Prostate gland (tissue), 2 donors: ENCODE measurements around the gene CNTRL. TPM values are rescaled to one million over a fixed set of nuclear protein-coding genes. Genes with fewer than 3 reads are reported as not detected.

Experiments
- DNase-seq: peaks from one replicate; pipeline ENCODE4 v3.0.0-alpha.2; 2019; ENCODE audit warnings: low spot score
- H3K27ac ChIP-seq, 2 donors: fragments of 200-600 bp; sonication (generic); 2 replicates each; pipeline ENCODE4 v1.5.1; 2017 to 2019
- H3K27me3 ChIP-seq: fragments of 200-600 bp; sonication (generic); replicated peaks from 2 replicates; pipeline ENCODE4 v1.5.1; 2019; ENCODE audit not compliant: insufficient read depth
- H3K36me3 ChIP-seq, 2 donors: fragments of 200-600 bp; sonication (generic); 1 replicate in 1 of 2; 2 replicates in 1 of 2; pipeline versions ENCODE4 v1.5.1 to v1.8.1; 2017 to 2019
- H3K4me1 ChIP-seq: fragments of 200-600 bp; sonication (generic); replicated peaks from 2 replicates; pipeline ENCODE4 v1.5.1; 2019
- H3K4me3 ChIP-seq, 2 donors: fragments of 200-600 bp; sonication (generic); 2 replicates each; pipeline ENCODE4 v1.5.1; 2017 to 2019
- H3K9me3 ChIP-seq: fragments of 200-600 bp; sonication (generic); 2 replicates; pipeline ENCODE4 v1.5.1; 2017
- CTCF ChIP-seq, 4 experiments: fragments of 200-600 bp in 2 of 4; fragments of 450-650 bp in 2 of 4; sonication (generic) in 2 of 4; IDR thresholded peaks; 1 replicate in 3 of 4; 2 replicates in 1 of 4; pipeline ENCODE4 v1.5.1; 2016 to 2019; ENCODE audit warnings: antibody characterized with exemption in 4 of 4, mild to moderate bottlenecking in 2 of 4, moderate library complexity in 2 of 4
- POLR2A ChIP-seq: fragments of 450-650 bp; IDR thresholded peaks from one replicate; pipeline ENCODE4 v1.6.1; 2016; ENCODE audit warnings: antibody characterized with exemption, mild to moderate bottlenecking
- POLR2AphosphoS5 ChIP-seq: sonication (generic); formaldehyde crosslinking; IDR thresholded peaks from one replicate; pipeline ENCODE4 v1.6.1; 2017; ENCODE audit warnings: antibody characterized with exemption
- WGBS: methylation state at CpG from one replicate; pipeline ENCODE4 v1.1.5; 2018; 5-methylcytosine and 5-hydroxymethylcytosine counted together
- intact Hi-C: fragments of 100-400 bp; cut with DNase I; formaldehyde crosslinking; loops from one replicate; pipeline ENCODE4 v1.14.2; 2022
- total RNA-seq, 2 donors: library from RNA; depleted of rRNA; stranded (reverse); fragments of >200 nt; gene quantifications; one replicate each; pipeline ENCODE4 v1.1.0, GENCODE V29; 2016

The CNTRL gene
- total RNA-seq, 2 donors from 2014 or later: 10.3 to 21.9 TPM

- H3K9me3 ChIP-seq: no peaks in the 10 kb centered on the region
- DNase-seq: no peak
- no peak overlapping the region for H3K4me3 ChIP-seq
- 100% methylated on average over 1 of the region's 1 CpG for WGBS
- H3K4me1 ChIP-seq: no peaks in the 10 kb centered on the region
- TF ChIP-seq CTCF (IDR thresholded peaks at IDR 0.05) (no peak), POLR2AphosphoS5 (no peak), POLR2A (no peak)
- intact Hi-C loops: loop anchor here (5.0 kb wide), 1 partner anchor 75 kb away; no protein-coding TSS in a partner anchor
- no peak overlapping the region for H3K27ac ChIP-seq
- H3K36me3 ChIP-seq: no peaks in the 10 kb centered on the region
- no peaks in the 10 kb centered on the region for H3K27me3 ChIP-seq
These were observed 7.9 kb upstream of the CNTRL start for GRCh38 chr9:121066850-121067249.

GRCh38 chr9:121067640-121068039 is 7.1 kb upstream of the CNTRL start:
- 79% methylated on average over 2 of the region's 2 CpGs for whole genome bisulfite sequencing
- intact Hi-C loops: loop anchor here (5.0 kb wide), 1 partner anchor 75 kb away; no protein-coding TSS in a partner anchor

GRCh38 chr9:121069396-121069795 is 5.4 kb upstream of the CNTRL start:
- no peak for DNase-seq
- Histone ChIP-seq H3K36me3 (no peaks in the 10 kb centered on the region), H3K27me3 (no peaks in the 10 kb centered on the region), H3K4me1 (peaks cover 5% of the 10 kb centered on the region), H3K27ac (no peak overlapping the region), H3K9me3 (no peaks in the 10 kb centered on the region), H3K4me3 (no peak overlapping the region)
- 90% methylated on average over 1 of the region's 1 CpG for WGBS
- no peak for TF ChIP-seq POLR2A
- intact Hi-C loops: loop anchor here (5.0 kb wide), 1 partner anchor 77 kb away; no protein-coding TSS in a partner anchor

More at GRCh38 chr9:121067640-121068039, 7.1 kb upstream of the CNTRL start:
- TF ChIP-seq POLR2AphosphoS5 (no peak), POLR2A (no peak), CTCF (IDR thresholded peaks at IDR 0.05) (no peak)
- Histone ChIP-seq H3K4me3 (no peak overlapping the region), H3K27ac (no peak overlapping the region), H3K4me1 (no peaks in the 10 kb centered on the region), H3K9me3 (no peaks in the 10 kb centered on the region), H3K36me3 (no peaks in the 10 kb centered on the region), H3K27me3 (no peaks in the 10 kb centered on the region)
- no peak for DNase-seq

GRCh38 chr9:121071370-121071755 is 3.4 kb upstream of the CNTRL start:
- Histone ChIP-seq H3K27ac (no peak overlapping the region), H3K36me3 (no peaks in the 10 kb centered on the region), H3K4me3 (peak overlapping the region; percentile 8 to 10), H3K9me3 (no peaks in the 10 kb centered on the region), H3K4me1 (peaks cover 5% of the 10 kb centered on the region), H3K27me3 (no peaks in the 10 kb centered on the region)
- WGBS: 88% methylated on average over 2 of the region's 2 CpGs
- no peak for DNase-seq
- intact Hi-C loops: loop anchor here (5.0 to 10.0 kb wide), 2 partner anchors 137 to 194 kb away; partner anchors contain the start of gene PHF19
- no peak for TF ChIP-seq CTCF (IDR thresholded peaks at IDR 0.05)
- TF ChIP-seq POLR2AphosphoS5: no peak
- no peak for TF ChIP-seq POLR2A

- H3K4me3 ChIP-seq: peak overlapping the region; percentile 8 to 10
- 51% methylated on average over 16 of the region's 16 CpGs for WGBS
These were observed 2.9 kb upstream of the CNTRL start for GRCh38 chr9:121071756-121072421.

More at GRCh38 chr9:121071756-121072421, 2.9 kb upstream of the CNTRL start:
- Histone ChIP-seq H3K27me3 (no peaks in the 10 kb centered on the region), H3K36me3 (no peaks in the 10 kb centered on the region), H3K9me3 (no peaks in the 10 kb centered on the region), H3K4me1 (peaks cover 5% of the 10 kb centered on the region), H3K27ac (no peak overlapping the region)
- intact Hi-C loops: loop anchor here (5.0 to 10.0 kb wide), 2 partner anchors 137 to 195 kb away; partner anchors contain the start of gene PHF19
- DNase-seq: no peak
- TF ChIP-seq CTCF (IDR thresholded peaks at IDR 0.05) (peak in 1 of 4 experiments; percentile 26), POLR2AphosphoS5 (no peak)
